HG03558 (cell line): ENCODE data around the gene C14orf93.

Experiments
- ATAC-seq: cut with Tn5 transposase; IDR thresholded peaks from one replicate; pipeline ENCODE4 v1.9.1; 2021; ENCODE audit warnings: moderate number of reproducible peaks; ENCODE audit not compliant: unreplicated experiment; ENCODE audit errors: extremely low read depth

Gene C14orf93

GRCh38 chr14:23045419-23046357 lies 35.7 kb upstream of the C14orf93 start:
- ATAC-seq: no peak

- ATAC-seq: no peak
These were observed 34.9 kb upstream of the C14orf93 start for GRCh38 chr14:23044840-23045239.

GRCh38 chr14:23043754-23044153 lies 33.8 kb upstream of the C14orf93 start:
- no peak for ATAC-seq

GRCh38 chr14:23043145-23043544 lies 33.2 kb upstream of the C14orf93 start:
- no peak for ATAC-seq

- no peak for ATAC-seq
These were observed 32.4 kb upstream of the C14orf93 start, which contains the start of gene PSMB11 for GRCh38 chr14:23042162-23042965. Gene PSMB11, plus strand, starts transcription at chr14:23042212. Its CDS starts 14 bp downstream, at chr14:23042226.

- no peak for ATAC-seq
These were observed 31.8 kb upstream of the C14orf93 start for GRCh38 chr14:23041729-23042128.

GRCh38 chr14:23040100-23040499 lies 30.2 kb upstream of the C14orf93 start:
- no peak for ATAC-seq

GRCh38 chr14:23035303-23036144 lies 25.6 kb upstream of the C14orf93 start:
- no peak for ATAC-seq

GRCh38 chr14:23034498-23035302 lies 24.8 kb upstream of the C14orf93 start, which contains the start of gene PSMB5:
Gene PSMB5, minus strand, starts transcription at chr14:23034900. Its CDS starts 19 bp downstream, at chr14:23034881.
- ATAC-seq: peak; percentile 77

- no peak for ATAC-seq
These were observed 24.0 kb upstream of the C14orf93 start for GRCh38 chr14:23033801-23034497.

GRCh38 chr14:23033251-23033727 lies 23.3 kb upstream of the C14orf93 start:
- no peak for ATAC-seq

GRCh38 chr14:23030936-23031335 lies 21.0 kb upstream of the C14orf93 start:
- ATAC-seq: no peak

GRCh38 chr14:23028799-23029198 lies 18.9 kb upstream of the C14orf93 start:
- no peak for ATAC-seq

GRCh38 chr14:23025151-23025814 lies 15.3 kb upstream of the C14orf93 start:
- no peak for ATAC-seq

- ATAC-seq: no peak
These were observed 14.7 kb upstream of the C14orf93 start for GRCh38 chr14:23024612-23025075.

- no peak for ATAC-seq
These were observed 13.8 kb upstream of the C14orf93 start for GRCh38 chr14:23023795-23024152.

- ATAC-seq: no peak
These were observed 13.3 kb upstream of the C14orf93 start for GRCh38 chr14:23023022-23023794.
